ENCODE results near the gene RALGAPA2. TPM values are rescaled to one million over a fixed set of nuclear protein-coding genes. Genes with fewer than 3 reads are reported as not detected.

Gene RALGAPA2
- total RNA-seq, 1 donor: 5.6 TPM

- TF ChIP-seq CTCF (IDR thresholded peaks at IDR 0.05; ENCODE audit: insufficient read depth, low read depth, low read length): no peak
- DNase-seq (ENCODE audit: low read depth): no peak
- H3K4me3 ChIP-seq (ENCODE audit: low read depth, low read length): no peak overlapping the region
Measured at GRCh38 chr20:20498076-20498861, 214.2 kb downstream of the RALGAPA2 start.

- DNase-seq (ENCODE audit: low read depth): no peak
- no peak overlapping the region for H3K4me3 ChIP-seq (ENCODE audit: low read depth, low read length)
- no peak for TF ChIP-seq CTCF (IDR thresholded peaks at IDR 0.05; ENCODE audit: insufficient read depth, low read depth, low read length)
Measured at GRCh38 chr20:20497242-20497978, 215.0 kb downstream of the RALGAPA2 start.

- TF ChIP-seq CTCF (IDR thresholded peaks at IDR 0.05; ENCODE audit: insufficient read depth, low read depth, low read length): no peak
- no peak overlapping the region for H3K4me3 ChIP-seq (ENCODE audit: low read depth, low read length)
- DNase-seq (ENCODE audit: low read depth): no peak
Measured at GRCh38 chr20:20495729-20496503, 216.5 kb downstream of the RALGAPA2 start.

- H3K4me3 ChIP-seq (ENCODE audit: low read depth, low read length): no peak overlapping the region
- no peak for TF ChIP-seq CTCF (IDR thresholded peaks at IDR 0.05; ENCODE audit: insufficient read depth, low read depth, low read length)
- DNase-seq (ENCODE audit: low read depth): no peak
Measured at GRCh38 chr20:20493701-20494100, 218.7 kb downstream of the RALGAPA2 start.

GRCh38 chr20:20492521-20493332, 219.7 kb downstream of the RALGAPA2 start:
- DNase-seq (ENCODE audit: low read depth): no peak
- no peak overlapping the region for H3K4me3 ChIP-seq (ENCODE audit: low read depth, low read length)
- TF ChIP-seq CTCF (IDR thresholded peaks at IDR 0.05; ENCODE audit: insufficient read depth, low read depth, low read length): no peak

GRCh38 chr20:20491784-20492264, 220.6 kb downstream of the RALGAPA2 start:
- TF ChIP-seq CTCF (IDR thresholded peaks at IDR 0.05; ENCODE audit: insufficient read depth, low read depth, low read length): no peak
- no peak overlapping the region for H3K4me3 ChIP-seq (ENCODE audit: low read depth, low read length)
- no peak for DNase-seq (ENCODE audit: low read depth)
